Measurements from ENCODE around the gene LYSMD4.

GRCh38 chr15:99738021-99738847 lies 5.0 kb upstream of the LYSMD4 start:
- TF ChIP-seq CTCF (IDR thresholded peaks at IDR 0.05): no peak
- TF ChIP-seq POLR2A (IDR thresholded peaks at IDR 0.05): no peak

Measured in vagina (tissue), 2 donors.